Measurements from ENCODE around the gene LAMA3. TPM values are rescaled to one million over a fixed set of nuclear protein-coding genes. Genes with fewer than 3 reads are reported as not detected.

Gene LAMA3
- total and polyA plus RNA-seq, 8 donors = 4.3 to 182 (median 26.6) TPM

GRCh38 chr18:23851470-23852002, 162.3 kb downstream of the LAMA3 start:
- no peaks in the 10 kb centered on the region for H3K27me3 ChIP-seq
- TF ChIP-seq EP300 (IDR thresholded peaks at IDR 0.05) (no peak), POLR2AphosphoS5 (IDR thresholded peaks at IDR 0.05) (no peak), POLR2A (IDR thresholded peaks at IDR 0.05) (no peak), CTCF (IDR thresholded peaks at IDR 0.05) (no peak)
- 45 to 77% (median 61%) methylated on average over 3 of the region's 3 CpGs for WGBS, 5 donors
- peaks cover 0 to 4% (median 0%) of the 10 kb centered on the region in 4 donors for H3K4me1 ChIP-seq
- no peak overlapping the region for H3K27ac ChIP-seq
- H3K4me3 ChIP-seq = no peak overlapping the region
- H3K36me3 ChIP-seq = peaks cover 0 to 16% (median 13%) of the 10 kb centered on the region in 4 donors
- no peak for DNase-seq
- intact Hi-C loops (cut with DNase I; ENCODE audit: low total_unique reads) = no loop called here
- no peaks in the 10 kb centered on the region for H3K9me3 ChIP-seq

GRCh38 chr18:23852236-23853045, 163.2 kb downstream of the LAMA3 start:
- H3K4me3 ChIP-seq = no peak overlapping the region
- no peak for DNase-seq
- H3K27ac ChIP-seq = no peak overlapping the region
- WGBS, 5 donors = 94 to 97% (median 96%) methylated on average over 4 of the region's 4 CpGs
- peaks cover 0 to 14% (median 7%) of the 10 kb centered on the region in 4 donors for H3K36me3 ChIP-seq
- TF ChIP-seq POLR2AphosphoS5 (IDR thresholded peaks at IDR 0.05) (no peak), POLR2A (IDR thresholded peaks at IDR 0.05) (no peak), CTCF (IDR thresholded peaks at IDR 0.05) (no peak), EP300 (IDR thresholded peaks at IDR 0.05) (no peak)
- H3K9me3 ChIP-seq = no peaks in the 10 kb centered on the region
- intact Hi-C loops (cut with DNase I; ENCODE audit: low total_unique reads) = no loop called here
- peaks cover 0 to 4% (median 0%) of the 10 kb centered on the region in 4 donors for H3K4me1 ChIP-seq
- no peaks in the 10 kb centered on the region for H3K27me3 ChIP-seq

DNA sequence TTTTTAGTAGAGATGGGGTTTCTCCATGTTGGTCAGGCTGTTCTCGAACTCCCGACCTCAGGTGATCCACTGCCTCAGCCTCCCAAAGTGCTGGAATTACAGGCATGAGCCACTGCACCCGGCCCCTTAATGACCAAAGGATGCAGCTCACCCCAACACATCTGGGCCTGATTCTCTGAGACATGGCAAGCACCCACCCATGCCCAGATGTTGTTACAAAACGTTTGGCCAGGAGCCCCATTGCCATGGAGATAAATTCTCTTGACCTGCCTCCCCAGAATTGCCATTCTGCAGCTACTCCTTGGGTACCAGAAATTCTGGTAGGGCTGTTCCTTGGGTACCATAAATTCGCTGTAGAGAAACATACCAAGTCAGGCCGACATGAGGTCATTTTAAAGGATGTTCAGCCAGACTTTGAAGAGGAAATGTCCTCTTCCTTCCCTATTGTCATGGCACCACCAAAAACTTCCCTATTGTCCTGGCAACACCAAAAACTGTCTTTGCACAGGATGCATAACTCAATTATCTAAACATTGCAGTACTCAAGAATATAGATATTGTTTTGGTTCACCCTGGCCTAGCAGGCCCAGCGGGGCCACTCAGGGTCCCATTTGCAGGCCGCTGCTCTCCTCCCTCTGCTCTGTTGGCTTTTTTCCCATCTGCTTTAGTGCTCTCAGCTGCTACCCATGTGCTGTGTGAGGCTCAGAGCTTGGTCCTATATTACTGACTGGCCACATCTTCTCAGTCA, 164.4 kb downstream of the LAMA3 start:
- no peak for DNase-seq
- Histone ChIP-seq H3K9me3 (no peaks in the 10 kb centered on the region), H3K4me1 (peaks cover 0 to 4% (median 0%) of the 10 kb centered on the region in 4 donors), H3K27me3 (no peaks in the 10 kb centered on the region), H3K4me3 (no peak overlapping the region), H3K27ac (no peak overlapping the region), H3K36me3 (peaks cover 0 to 17% (median 10%) of the 10 kb centered on the region in 4 donors)
- intact Hi-C loops (cut with DNase I; ENCODE audit: low total_unique reads) = no loop called here
- TF ChIP-seq CTCF (IDR thresholded peaks at IDR 0.05) (no peak), EP300 (IDR thresholded peaks at IDR 0.05) (no peak), POLR2A (IDR thresholded peaks at IDR 0.05) (no peak)
- WGBS, 5 donors = 85 to 93% (median 89%) methylated on average over 8 of the region's 8 CpGs

DNA sequence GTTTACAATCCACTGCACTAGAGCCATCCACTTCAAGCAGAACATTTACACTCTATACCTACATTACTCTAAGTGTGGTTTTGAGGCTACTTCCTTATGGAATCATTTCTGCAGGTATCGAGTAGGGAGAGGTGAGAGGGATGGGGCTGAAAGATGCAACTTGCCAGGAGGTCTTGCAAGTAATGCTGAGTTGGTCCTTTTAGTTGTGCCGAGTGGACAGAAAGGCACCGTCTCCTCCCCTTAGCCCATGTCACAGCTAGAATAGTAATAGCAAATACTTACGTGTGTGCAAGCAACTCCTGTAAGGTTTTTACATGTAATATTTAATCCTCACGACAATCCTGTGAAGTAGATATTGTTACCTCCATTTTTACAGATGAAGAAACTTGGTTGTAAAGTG, 166.5 kb downstream of the LAMA3 start:
- Histone ChIP-seq H3K27ac (no peak overlapping the region), H3K4me3 (no peak overlapping the region), H3K4me1 (no peaks in the 10 kb centered on the region), H3K27me3 (no peaks in the 10 kb centered on the region), H3K36me3 (peaks cover 0 to 34% (median 10%) of the 10 kb centered on the region in 4 donors), H3K9me3 (no peaks in the 10 kb centered on the region)
- WGBS, 5 donors = 92 to 96% (median 93%) methylated on average over 5 of the region's 5 CpGs
- intact Hi-C loops (cut with DNase I; ENCODE audit: low total_unique reads) = no loop called here
- no peak for TF ChIP-seq EP300 (IDR thresholded peaks at IDR 0.05)
- no peak for TF ChIP-seq CTCF (IDR thresholded peaks at IDR 0.05)
- TF ChIP-seq POLR2AphosphoS5 (IDR thresholded peaks at IDR 0.05) = no peak
- TF ChIP-seq POLR2A (IDR thresholded peaks at IDR 0.05) = no peak
- no peak for DNase-seq
